ENCODE measurements around the gene SMPD2.

SMPD2 gene

GRCh38 chr6:109440331-109441068 lies at the start of gene SMPD2, which contains the start of gene PPIL6 (continued):
- TF ChIP-seq ZNF660 (tag by site-specific recombination; IDR thresholded peaks at IDR 0.05) = peak; percentile 68; the same call in 1 of the 2 replicates
- TF ChIP-seq ZNF514 (tag by site-specific recombination; IDR thresholded peaks at IDR 0.05) = no peak
- TF ChIP-seq OVOL3 (tag by site-specific recombination; IDR thresholded peaks at IDR 0.05) = no peak
- TF ChIP-seq SP3 (tag by site-specific recombination; IDR thresholded peaks at IDR 0.05) = peak; percentile 66
- TF ChIP-seq YY2 (tag by site-specific recombination; IDR thresholded peaks at IDR 0.05) = peak; percentile 44; the same call in 1 of the 2 replicates
- no peak for TF ChIP-seq ZNF248 (tag by site-specific recombination; IDR thresholded peaks at IDR 0.05)
- TF ChIP-seq ZNF350 (tag by site-specific recombination; IDR thresholded peaks at IDR 0.05) = no peak; the same call in 1 of the 2 replicates
- TF ChIP-seq ZSCAN5A (tag by site-specific recombination; IDR thresholded peaks at IDR 0.05) = peak; percentile 70; the same call in 1 of the 2 replicates
- TF ChIP-seq ZBTB7A (tag by site-specific recombination; IDR thresholded peaks at IDR 0.05; ENCODE audit: low read depth) = no peak
- TF ChIP-seq ZNF423 (tag by site-specific recombination; IDR thresholded peaks at IDR 0.05) = peak; percentile 43; the same call in 1 of the 2 replicates
- TF ChIP-seq ZNF48 (tag by site-specific recombination; IDR thresholded peaks at IDR 0.05) = no peak
- no peak for TF ChIP-seq ZNF645 (tag by site-specific recombination; IDR thresholded peaks at IDR 0.05)
- TF ChIP-seq HOXD13 (CRISPR knock-in tag; IDR thresholded peaks at IDR 0.05; ENCODE audit: borderline replicate concordance) = no peak
- TF ChIP-seq ZNF654 (tag by site-specific recombination; IDR thresholded peaks at IDR 0.05; ENCODE audit: low read depth) = no peak
- TF ChIP-seq ZFP41 (tag by site-specific recombination; IDR thresholded peaks at IDR 0.05; ENCODE audit: borderline replicate concordance) = no peak
- peak; percentile 90 for TF ChIP-seq SCRT2 (tag by site-specific recombination; IDR thresholded peaks at IDR 0.05)
- TF ChIP-seq KLF9 (tag by site-specific recombination; IDR thresholded peaks at IDR 0.05; ENCODE audit: low read depth) = peak; percentile 51
- peak; percentile 89 for TF ChIP-seq IKZF3 (tag by site-specific recombination; IDR thresholded peaks at IDR 0.05)
- no peak for TF ChIP-seq ZFP69B (tag by site-specific recombination; IDR thresholded peaks at IDR 0.05)
- no peak for TF ChIP-seq PRDM4 (tag by site-specific recombination; IDR thresholded peaks at IDR 0.05)
- peak; percentile 46; the same call in 1 of the 2 replicates for TF ChIP-seq KLF7 (tag by site-specific recombination; IDR thresholded peaks at IDR 0.05; ENCODE audit: borderline replicate concordance)
- TF ChIP-seq ZFP37 (tag by site-specific recombination; IDR thresholded peaks at IDR 0.05) = no peak; the same call in 1 of the 2 replicates
- TF ChIP-seq PRDM6 (tag by site-specific recombination; IDR thresholded peaks at IDR 0.05) = no peak
- no peak for TF ChIP-seq ZBTB1 (tag by site-specific recombination; IDR thresholded peaks at IDR 0.05)
- TF ChIP-seq ZNF473 (tag by site-specific recombination; IDR thresholded peaks at IDR 0.05) = no peak
- TF ChIP-seq ZNF518A (tag by site-specific recombination; conservative IDR thresholded peaks at IDR 0.05; ENCODE audit: low read depth) = 0 out of 2 replicates have a peak, but pooled peaks have one; percentile 28
- TF ChIP-seq ELK4 (IDR thresholded peaks at IDR 0.05; ENCODE audit: borderline replicate concordance, low read depth, low read length) = no peak

All from HEK293 (cell line).